Stimulated activated CD4-positive, alpha-beta T cell treated with anti-CD3 and anti-CD28 coated beads, TNF-alpha, amount 100 ng/mL, for 1 hour (primary cell): ENCODE results near the gene FDX1.

Experiments
- DNase-seq, 3 donors: peaks; one replicate each; pipeline ENCODE4 v3.0.0-alpha.2; 2020; ENCODE audit warnings: low read depth in 3 of 3, low spot score in 1 of 3

FDX1 gene

DNA sequence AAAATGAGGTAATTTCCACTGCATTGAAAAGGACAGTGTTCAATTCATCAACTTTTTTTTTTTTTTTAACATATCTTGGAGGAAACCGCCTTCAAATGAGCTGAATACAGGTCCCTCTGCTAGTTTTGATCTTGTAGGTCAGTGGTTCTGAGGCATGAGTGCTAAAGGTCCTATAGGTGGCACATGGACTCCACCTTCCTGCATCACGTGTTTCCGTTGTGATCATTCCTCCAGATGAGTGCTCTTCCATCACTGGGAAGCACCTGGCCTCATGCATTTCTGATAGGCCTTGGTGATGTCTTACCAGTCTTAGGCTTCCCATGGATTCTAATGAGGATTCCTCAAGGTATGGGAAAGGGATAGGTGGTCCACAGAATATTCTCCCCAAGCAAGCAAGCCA lies 37.8 kb downstream of the FDX1 start:
- DNase-seq = no peak

DNA sequence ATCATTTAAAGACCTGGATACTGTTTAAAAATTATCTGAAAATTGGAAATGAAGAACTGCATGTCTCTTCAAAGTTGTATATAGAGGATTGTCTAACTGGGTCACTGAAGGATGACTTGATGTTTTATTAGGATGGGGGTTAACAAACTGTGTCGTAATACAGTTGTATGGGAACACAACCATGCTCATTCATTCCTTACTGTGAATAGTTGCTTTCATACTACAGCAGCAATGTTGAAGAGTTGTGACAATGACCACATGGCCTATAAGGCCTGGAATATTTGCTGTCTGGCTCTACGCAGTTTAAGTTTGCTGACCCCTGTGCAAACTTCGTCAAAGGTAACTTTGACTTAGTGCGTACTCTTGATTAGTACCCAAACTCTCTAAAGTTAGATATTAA lies 38.4 kb downstream of the FDX1 start:
- DNase-seq = no peak

DNA sequence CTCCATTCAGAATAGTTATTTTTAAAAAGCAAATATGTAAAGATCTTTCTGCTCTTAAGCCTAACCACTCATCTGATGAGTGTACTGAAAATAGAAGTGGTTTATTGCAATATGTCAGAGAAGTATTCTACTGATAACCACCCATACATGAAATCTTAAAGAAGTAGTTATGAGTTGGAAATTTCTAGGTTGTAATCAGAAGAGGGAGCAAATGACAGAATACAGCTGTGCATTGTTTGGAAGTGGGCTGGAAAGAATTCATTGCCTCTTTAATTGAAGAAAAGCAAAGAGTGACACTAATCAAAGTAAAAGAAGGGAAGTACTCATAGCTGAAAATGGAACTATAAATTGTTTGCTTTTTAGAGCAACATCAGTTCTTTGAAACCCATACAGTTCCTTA lies 39.4 kb downstream of the FDX1 start:
- DNase-seq = no peak

DNA sequence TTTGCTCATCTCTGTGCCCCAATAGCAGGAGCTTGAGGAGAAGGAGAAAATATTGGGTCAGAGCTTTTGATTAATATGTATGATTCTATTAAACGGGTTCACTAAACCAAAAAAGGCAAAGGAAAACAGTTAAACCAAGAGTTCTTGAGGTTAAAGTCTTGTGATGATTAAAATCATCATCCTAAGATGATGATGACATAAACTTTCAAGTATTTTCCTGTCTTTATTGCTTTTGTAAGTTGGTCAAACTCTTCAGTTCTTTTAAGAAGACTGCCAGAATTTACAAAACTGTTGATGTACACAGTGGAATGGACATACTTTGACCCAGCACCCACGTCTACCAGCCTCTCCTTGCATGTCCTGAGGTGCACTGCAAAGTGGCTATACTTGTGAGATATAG lies 41.0 kb downstream of the FDX1 start:
- no peak for DNase-seq

DNA sequence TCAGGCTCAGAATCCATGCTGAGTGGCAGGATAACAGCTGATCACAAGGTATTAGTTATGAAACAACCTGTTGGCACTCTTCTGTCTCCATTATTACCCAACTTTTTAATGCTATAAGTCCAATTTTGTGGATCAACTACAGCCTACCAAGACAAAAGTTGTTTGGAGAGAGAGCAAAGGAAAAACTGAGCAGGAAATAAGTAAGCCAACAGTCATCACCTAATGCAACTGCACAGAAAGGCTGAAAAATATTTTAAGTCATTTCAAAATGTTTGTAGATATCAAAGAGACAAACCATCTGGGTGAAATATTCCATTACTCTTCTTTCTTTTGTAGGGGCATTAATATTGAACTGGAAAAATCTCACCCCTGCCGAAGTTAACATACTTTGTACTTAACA lies 41.6 kb downstream of the FDX1 start:
- DNase-seq = no peak

DNA sequence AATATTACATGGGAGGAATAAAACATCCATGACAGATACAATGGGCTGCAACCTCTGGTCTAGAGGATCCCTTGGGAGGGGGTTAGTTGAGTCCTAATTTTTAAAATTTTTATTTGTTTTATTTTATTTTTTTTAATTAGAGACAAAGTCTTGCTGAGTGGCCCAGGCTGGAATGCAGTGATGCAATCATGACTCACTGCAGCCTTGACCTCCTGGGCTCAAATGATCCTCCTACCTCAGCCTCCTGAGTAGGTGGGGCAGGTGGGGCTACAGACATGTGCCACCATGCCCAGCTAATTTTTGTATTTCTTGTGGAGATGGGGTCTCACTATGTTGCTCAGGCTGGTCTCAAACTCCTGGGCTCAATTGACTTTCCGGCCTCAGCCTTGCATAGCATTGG lies 43.1 kb downstream of the FDX1 start:
- DNase-seq = no peak

DNA sequence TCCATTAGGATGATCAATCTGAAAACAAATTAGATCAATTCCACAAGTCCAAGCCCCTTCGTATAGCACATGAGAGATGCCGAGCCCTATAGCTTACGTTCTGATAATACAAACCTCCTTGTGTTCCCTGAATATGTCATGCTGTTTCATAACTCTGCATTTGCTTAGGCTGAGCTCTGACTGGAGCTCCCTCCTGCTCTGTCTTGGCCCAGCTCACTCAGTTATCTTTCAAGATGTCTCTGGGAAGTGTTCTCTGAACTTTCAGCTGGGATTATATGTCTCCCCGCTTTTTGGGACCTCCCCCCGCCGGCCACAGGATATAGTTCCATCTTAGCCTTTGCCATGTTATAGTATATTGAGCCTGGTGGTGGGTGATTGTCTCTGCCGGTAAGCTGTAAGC lies 44.0 kb downstream of the FDX1 start:
- no peak for DNase-seq

DNA sequence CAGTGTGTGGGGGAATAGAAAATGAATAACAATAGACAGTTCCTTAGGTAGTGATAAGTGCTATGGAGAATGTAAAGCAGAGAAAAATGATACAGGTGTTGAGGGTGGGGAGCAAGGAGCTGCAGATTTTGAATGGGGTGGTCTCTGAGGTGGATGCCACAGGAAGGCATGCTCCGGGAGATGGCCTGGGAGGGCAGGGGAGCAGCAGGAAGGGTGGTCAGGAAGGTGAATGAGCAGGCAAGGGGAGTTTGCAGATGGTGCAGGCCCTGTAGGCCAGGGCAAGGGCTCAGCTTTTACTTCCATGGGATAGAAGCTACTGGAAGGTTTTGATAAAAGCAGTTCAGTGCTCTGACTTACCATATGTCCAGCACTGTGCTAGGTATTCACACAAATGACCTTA lies 44.8 kb downstream of the FDX1 start:
- DNase-seq = no peak

DNA sequence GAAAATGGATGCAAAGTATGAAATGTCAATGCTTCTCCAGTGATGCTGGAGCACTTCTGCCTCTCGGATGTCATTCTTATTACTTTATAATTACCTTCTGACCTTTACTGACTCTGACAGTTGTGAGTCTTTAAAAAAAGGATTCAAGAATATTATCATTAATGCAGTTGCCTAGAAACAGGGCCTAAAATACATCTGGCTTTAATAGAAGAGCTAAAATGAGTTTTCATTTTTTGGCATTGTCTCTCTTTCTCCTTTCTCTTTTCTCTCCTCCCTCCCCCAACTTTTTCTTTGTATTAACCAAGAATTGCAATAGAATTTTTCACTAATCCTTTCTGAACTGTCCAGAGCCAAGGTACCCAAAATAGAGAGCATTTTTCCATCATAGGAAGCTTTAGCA lies 45.9 kb downstream of the FDX1 start:
- no peak for DNase-seq

DNA sequence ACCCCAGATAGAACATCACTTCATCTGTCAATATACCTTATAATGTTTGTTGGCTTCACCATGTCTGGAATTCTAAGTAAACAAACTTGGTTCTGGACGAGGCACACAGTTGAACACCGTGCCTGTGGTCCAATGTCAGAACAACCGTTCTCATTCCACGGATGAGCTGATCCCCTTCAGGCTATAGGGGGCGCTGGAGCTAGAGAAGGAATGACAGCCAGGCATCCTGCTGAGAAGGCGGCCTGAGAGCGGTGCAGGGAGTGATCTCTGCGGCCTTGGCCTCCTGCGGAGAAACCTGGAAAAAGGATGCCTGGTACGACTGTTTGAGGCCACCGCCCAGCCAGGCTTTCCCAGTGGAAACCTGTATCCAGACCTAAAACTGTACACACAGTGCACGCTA lies 48.7 kb downstream of the FDX1 start:
- no peak for DNase-seq

DNA sequence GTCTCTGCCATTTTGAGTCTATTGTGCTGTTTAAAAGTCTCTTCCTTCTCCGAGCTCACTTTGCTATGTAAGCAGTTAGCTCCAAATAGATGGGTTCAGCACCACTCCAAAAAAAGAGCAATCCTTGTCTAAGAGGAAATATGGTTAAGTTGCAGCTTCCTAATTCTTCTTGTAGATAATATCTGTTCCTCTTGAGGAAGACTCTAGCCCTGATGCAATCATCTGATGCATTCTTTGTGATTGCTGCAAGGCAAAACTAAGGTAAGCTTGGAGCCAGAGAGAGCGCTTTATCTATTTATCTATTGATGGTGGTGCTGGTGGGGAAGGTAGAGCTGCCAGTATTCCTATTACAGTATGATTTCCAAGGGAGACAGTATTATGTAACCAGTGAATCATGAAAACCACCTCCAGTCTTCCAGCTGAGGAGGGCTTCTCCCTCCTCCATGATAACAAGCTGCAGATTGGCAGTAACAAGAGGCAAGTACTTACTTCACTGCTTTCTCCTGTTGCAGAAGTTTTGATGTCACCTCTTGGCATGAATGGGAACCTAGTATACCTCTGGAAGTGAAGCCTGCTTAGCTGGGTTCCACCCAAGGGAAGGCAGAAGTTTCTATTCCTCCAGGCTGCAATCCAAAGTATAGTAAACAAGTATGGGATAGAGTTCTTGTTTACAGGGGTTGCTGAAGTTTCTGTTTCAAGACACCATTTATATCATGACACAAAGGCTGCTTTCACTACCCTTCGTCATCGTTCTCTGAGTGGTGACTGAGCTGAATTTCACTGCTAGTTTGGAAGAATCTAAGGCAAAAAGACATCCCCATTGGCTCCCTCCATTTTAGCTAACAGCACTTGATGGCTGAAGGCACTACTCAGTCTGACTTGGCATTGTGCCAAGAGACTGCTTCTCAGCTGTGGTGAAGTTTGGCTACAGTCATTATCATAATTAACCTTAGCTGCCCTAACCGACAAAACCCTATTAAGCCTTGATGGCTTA lies 49.7 kb downstream of the FDX1 start:
- DNase-seq = no peak

DNA sequence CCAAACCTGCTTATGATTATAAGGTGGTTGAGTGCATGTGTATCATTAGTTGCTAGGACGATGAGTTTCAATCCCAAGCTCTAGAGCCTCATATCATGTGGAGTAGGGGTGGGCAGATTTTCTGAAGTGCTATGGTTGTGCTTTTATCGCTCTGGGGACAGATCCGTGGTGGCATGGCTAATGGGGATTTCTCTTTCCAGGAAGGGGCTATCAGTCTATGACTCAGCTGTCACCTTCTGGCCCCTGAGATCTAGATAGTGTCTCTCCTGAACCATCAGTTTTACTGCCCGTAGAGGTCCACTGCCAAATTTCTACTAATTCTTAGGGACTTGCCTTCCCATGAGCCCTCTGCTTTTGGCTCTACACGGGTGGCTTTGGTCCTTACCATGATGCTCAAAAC lies 51.8 kb downstream of the FDX1 start:
- no peak for DNase-seq

DNA sequence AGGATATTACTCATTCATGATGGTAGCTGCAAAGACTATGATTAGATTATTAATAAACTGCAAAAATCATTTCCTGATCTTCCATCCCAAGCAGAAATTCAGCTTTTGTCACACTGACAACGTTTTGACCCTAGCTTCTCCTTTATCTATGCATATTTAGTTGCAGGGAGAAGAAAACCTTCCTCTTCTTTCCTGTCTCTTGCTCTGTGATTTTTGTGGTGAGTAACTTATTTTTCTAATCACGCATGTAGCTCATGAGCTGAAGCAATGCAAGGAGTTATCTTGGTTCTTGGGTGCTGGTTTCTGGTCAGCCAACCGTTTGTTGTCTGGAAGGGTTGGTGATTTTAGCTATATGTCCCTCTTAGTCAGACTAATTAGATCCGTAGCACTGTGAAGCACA lies 56.4 kb downstream of the FDX1 start:
- DNase-seq = no peak

DNA sequence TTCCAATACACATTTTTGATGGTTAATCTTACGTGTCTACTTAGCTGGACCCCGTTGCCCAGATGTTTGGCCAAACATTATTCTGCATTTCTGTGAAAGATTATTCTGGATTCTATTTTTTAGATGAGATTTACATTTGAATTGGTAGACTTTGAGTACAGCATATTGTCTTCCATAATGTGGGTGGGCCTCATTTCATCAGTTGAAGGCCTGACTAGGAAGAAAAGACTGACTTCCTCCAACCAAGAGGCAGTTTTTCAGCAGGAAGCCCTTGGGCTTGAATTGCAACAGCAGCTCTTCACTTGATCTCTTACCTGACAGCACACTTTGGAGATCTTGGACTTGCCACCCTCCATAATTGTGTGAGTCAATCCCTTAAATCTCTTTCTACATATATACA lies 58.7 kb downstream of the FDX1 start:
- DNase-seq = no peak

DNA sequence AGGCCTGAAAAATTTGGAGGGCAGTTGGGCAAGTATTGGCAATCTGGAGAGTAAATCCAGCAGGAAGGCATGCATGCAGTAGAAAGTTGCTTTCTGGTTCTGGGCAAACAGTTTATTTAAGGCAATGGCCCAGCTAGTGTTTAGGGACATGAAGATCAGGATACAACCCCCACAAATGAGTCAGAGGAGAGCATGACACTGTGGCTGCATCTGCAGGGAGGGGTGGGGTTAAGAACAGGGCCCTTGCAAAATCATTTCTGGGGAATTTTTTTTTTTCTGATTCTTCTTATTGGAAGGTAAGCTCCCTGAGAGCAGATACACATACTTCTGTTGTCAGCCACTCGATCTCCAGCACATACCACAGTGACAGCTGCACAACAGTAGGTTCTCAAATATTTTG lies 61.1 kb downstream of the FDX1 start:
- no peak for DNase-seq

DNA sequence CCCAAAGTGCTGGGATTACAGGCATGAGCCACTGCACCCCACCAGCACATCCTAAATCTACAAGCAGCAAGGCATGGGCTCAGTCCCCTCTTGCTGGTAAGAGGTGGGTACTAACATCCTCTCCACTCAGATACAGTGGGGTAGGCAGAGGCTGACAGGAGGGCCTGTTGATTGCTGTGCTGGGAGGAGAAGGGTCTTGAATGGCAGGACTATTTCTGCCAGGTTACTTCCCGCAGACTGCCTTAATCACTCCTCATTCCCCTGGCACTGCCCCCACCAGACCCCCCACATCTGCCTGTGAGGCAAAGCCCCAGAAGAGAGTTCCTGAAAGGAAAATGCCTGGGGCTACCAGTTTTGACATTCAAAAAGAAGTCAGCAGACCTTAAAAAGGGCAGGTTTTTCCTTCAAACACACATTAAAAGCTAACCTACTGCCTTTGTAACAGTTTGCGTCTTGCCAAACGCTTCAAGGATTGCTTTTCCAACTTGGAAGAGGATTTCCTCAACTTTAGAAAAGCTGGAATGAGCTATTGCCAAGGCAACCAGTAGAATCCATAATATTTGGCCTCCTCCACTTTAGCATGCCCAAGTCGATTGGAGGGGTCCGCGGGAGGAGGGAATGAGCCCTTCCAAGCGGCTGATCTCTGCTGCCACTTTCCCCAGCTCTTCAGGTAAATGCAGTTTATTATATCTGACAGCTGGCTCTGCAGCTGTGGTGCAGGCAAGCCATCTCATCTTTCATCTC lies 62.0 kb downstream of the FDX1 start:
- no peak for DNase-seq

DNA sequence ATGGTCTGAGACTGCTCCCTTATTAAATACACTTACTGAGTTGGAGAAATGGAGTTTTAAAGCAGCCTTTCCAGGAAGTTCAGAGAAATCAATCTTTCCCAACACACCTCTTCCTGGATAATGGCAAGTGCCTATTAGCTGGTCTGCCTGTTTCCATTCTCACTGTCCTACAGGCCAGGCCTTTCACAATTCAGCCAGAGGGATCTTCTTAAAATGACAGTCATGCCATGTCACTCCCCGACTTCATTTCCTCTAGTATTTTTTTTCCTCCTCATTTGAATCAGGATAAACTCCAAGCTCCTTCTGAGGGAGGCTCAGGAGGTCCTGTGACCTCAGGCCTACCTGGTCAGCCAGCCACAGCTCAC lies 62.6 kb downstream of the FDX1 start:
- DNase-seq = no peak

DNA sequence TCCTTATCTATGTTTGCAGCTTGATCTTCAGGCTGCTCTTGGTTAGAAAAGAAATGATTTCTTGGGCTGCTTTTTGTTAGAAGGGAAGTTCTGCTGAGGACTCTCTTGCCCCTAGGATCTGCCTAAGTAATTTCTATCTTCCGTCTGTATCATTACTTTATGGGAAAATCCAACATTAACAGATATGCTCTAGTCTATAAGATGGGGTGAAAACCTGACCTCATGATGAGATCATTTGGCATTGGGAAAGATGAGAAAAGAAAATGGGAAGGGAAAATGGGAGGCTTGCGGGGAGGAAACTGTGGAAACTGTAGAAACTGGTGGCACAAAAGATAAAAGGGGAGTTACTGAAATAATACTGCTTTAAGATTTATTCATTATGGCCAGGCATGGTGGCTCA lies 63.6 kb downstream of the FDX1 start:
- no peak for DNase-seq

DNA sequence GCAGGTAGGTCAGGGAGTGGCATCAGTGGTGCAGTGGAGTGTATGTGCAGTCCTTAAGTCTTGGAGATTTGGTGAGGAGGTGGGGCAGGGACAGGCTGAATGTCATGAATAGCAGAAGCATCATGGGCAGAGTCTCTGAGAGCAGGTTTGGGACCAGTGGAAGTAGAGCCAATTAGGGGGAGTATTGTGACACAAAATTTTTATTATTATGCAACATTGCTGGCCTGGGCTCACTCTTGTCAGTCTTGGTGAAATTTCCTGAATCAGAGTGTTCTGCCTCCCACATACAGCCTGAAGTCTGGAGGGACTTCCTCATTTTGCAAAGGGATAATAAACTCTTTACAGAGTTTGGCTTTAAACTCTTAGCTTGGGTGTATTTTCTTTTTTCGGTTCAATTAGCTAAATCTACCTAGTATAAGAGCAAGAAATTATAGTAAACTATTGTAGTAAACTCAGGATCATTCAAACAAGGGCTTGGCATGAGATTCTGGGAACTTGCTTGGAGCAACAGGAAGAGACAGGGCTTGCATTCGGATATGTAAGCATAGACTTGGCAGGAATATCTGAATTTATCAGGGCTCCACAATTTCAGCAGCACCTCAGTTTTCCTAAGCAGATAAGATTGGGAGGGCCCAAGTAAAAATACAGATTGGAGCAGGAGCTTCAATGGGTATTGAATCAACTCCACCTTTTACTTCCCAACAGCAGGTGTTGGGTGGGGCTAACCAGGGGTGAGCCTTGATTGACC lies 67.7 kb downstream of the FDX1 start:
- no peak for DNase-seq

DNA sequence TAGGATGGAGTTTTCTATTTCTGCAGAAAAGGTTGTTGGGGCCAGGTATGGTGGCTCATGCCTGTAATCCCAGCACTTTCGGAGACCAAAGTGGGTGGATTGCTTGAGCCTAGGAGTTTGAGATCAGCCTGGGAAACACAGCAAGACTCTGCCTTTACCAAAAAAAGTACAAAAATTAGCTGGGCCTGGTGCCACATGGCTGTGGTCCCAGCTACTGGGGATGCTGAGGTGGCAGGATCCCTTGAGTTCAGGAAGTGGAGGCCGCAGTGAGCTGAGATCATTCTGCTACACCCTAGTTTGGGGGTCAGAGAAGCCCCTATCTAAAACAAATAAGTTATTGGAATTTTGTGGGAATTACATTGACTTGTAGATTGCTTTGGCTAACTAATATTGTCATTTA lies 71.7 kb downstream of the FDX1 start:
- no peak for DNase-seq

DNA sequence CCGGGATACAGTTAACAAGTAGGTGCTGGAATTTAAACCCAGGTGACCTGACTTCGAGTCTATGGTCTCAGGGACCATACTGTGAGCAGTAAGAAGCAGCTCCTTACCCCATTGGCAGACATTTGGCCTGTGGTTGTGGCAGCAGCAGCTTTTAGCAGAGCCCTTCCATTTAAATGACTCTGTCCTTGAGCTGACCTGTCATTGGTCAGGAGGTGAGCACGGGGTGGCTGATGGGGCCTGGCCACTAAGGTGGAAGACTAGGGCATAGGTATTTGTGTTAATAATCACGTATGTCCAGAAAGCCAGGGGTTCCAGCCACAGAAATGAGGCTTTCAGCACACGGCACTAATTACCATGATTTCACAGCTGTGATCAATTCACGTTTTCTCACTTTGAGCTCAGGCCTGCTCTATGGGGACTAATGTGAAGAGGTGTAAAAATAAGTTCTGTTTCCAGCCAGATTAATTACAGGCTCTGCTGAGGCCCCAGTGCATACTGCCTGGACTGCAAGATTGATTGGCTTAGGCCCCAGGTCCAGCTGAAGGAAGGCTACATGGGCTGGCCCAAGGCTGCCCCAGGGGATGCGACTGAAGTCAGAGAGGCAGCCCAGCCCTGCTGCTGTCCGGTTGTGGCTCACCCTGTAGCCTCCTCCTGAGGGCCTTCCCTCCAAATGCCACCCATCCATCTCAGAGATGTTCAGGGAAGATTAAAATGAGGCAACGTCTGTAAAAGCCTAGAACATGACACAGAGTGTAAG lies 76.0 kb downstream of the FDX1 start:
- no peak for DNase-seq
